Smooth muscle cell (in vitro differentiated cells): ENCODE data around the gene CD300LG. TPM values are rescaled to one million over a fixed set of nuclear protein-coding genes. Genes with fewer than 3 reads are reported as not detected.
"Not testable (repeated sequence)": the region's sequence is repeated elsewhere in the genome, so short reads cannot be mapped to it uniquely, and the experiment has no call there.

Source experiments
- DNase-seq: peaks from one replicate; lab custom pipeline; 2025; ENCODE audit not compliant: unreplicated experiment; lab: John Stamatoyannopoulos, UW
- H2AFZ ChIP-seq: fragments of 200-600 bp; sonication (generic); 2 replicates; pipeline ENCODE4 v1.6.0; 2016; ENCODE audit warnings: antibody characterized with exemption, low read depth, mild to moderate bottlenecking
- H3F3A ChIP-seq: fragments of 200-600 bp; sonication (generic); 2 replicates; pipeline ENCODE4 v1.6.0; 2017; ENCODE audit warnings: antibody characterized with exemption, low read depth
- H3K27ac ChIP-seq: fragments of 200-600 bp; sonication (generic); 2 replicates; pipeline ENCODE4 v1.5.1; 2016; ENCODE audit warnings: low read depth, mild to moderate bottlenecking
- H3K27me3 ChIP-seq: fragments of 200-600 bp; sonication (generic); 2 replicates; pipeline ENCODE4 v1.6.1; 2016; ENCODE audit warnings: low read depth, mild to moderate bottlenecking
- H3K36me3 ChIP-seq: fragments of 200-600 bp; sonication (generic); 2 replicates; pipeline ENCODE4 v1.5.1; 2016; ENCODE audit warnings: low read depth
- H3K4me1 ChIP-seq: fragments of 200-600 bp; sonication (generic); 2 replicates; pipeline ENCODE4 v1.5.1; 2016; ENCODE audit warnings: low read depth
- H3K4me2 ChIP-seq: fragments of 200-600 bp; sonication (generic); 2 replicates; pipeline ENCODE4 v1.6.0; 2016; ENCODE audit warnings: mild to moderate bottlenecking
- H3K4me3 ChIP-seq: fragments of 200-600 bp; sonication (generic); 2 replicates; pipeline ENCODE4 v1.5.1; 2016; ENCODE audit warnings: mild to moderate bottlenecking
- H3K79me2 ChIP-seq: fragments of 200-600 bp; sonication (generic); 2 replicates; pipeline ENCODE4 v1.6.0; 2016; ENCODE audit warnings: low read depth, mild to moderate bottlenecking
- H3K9ac ChIP-seq: fragments of 200-600 bp; sonication (generic); 2 replicates; pipeline ENCODE4 v1.6.0; 2016; ENCODE audit warnings: low read depth
- H3K9me3 ChIP-seq: fragments of 200-600 bp; sonication (generic); replicated peaks from 2 replicates; pipeline ENCODE4 v1.5.1; 2016; ENCODE audit warnings: low read depth
- H4K20me1 ChIP-seq: fragments of 200-600 bp; sonication (generic); 2 replicates; pipeline ENCODE4 v1.6.0; 2016; ENCODE audit warnings: low read depth
- WGBS: methylation state at CpG from one replicate; pipeline ENCODE4 v1.1.7; 2016; ENCODE audit warnings: low lambda C conversion rate; 5-methylcytosine and 5-hydroxymethylcytosine counted together
- polyA plus RNA-seq: library from polyadenylated mRNA; unstranded; fragments of >200 nt; fragmentation: Nextera tagmentation; extraction: Ambion mirVana; gene quantifications from 2 replicates; pipeline ENCODE4 v1.2.1, GENCODE V29; 2016
- total RNA-seq: library from RNA; depleted of rRNA; stranded (reverse); fragments of >200 nt; gene quantifications from 2 replicates; pipeline ENCODE4 v1.2.3, GENCODE V29; 2014
- TF ChIP-seq, protein P1 (sequence below): fragments of 200-600 bp; sonication (generic); IDR thresholded peaks from 2 replicates; pipeline ENCODE4 v1.5.1; 2017; ENCODE audit warnings: borderline replicate concordance, mild to moderate bottlenecking, antibody characterized with exemption; ENCODE audit not compliant: insufficient read depth, poor library complexity, severe bottlenecking

Gene CD300LG
- total and polyA plus RNA-seq, 2 experiments from 2014 or later, result not detected

DNA sequence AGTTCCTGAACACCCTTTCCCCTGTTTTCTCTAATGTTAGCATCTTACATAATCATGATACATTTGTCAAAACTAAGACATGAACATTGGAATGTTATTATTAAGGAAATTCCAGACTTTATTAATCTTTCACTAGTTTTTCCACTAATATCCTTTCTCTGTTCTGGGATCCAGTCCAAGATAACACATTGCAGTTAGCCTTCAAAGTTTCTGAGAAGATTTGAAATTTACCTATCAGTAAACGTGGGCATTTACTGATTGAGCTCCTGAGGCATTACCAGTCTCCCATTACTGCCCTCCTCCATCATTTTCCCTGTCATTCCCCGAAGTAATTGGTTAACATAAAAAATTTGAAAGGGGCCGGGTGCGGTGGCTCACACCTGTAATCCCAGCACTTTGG is 5.7 kb upstream of the CD300LG start:
- Histone ChIP-seq H3K4me3 (no peak overlapping the region), H3K9ac (no peak overlapping the region), H3K9me3 (no peaks in the 10 kb centered on the region), H3K4me2 (no peak overlapping the region), H2AFZ (no peak overlapping the region), H3K27ac (no peak overlapping the region), H3K4me1 (no peaks in the 10 kb centered on the region), H3K36me3 (no peaks in the 10 kb centered on the region), H4K20me1 (no peaks in the 10 kb centered on the region), H3K79me2 (no peaks in the 10 kb centered on the region), H3F3A (no peaks in the 10 kb centered on the region), H3K27me3 (no peaks in the 10 kb centered on the region)
- no peak for DNase-seq
- WGBS, result 91% methylated on average over 4 of the region's 4 CpGs
- TF ChIP-seq, protein P1, sequence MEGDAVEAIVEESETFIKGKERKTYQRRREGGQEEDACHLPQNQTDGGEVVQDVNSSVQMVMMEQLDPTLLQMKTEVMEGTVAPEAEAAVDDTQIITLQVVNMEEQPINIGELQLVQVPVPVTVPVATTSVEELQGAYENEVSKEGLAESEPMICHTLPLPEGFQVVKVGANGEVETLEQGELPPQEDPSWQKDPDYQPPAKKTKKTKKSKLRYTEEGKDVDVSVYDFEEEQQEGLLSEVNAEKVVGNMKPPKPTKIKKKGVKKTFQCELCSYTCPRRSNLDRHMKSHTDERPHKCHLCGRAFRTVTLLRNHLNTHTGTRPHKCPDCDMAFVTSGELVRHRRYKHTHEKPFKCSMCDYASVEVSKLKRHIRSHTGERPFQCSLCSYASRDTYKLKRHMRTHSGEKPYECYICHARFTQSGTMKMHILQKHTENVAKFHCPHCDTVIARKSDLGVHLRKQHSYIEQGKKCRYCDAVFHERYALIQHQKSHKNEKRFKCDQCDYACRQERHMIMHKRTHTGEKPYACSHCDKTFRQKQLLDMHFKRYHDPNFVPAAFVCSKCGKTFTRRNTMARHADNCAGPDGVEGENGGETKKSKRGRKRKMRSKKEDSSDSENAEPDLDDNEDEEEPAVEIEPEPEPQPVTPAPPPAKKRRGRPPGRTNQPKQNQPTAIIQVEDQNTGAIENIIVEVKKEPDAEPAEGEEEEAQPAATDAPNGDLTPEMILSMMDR, result no peak

DNA sequence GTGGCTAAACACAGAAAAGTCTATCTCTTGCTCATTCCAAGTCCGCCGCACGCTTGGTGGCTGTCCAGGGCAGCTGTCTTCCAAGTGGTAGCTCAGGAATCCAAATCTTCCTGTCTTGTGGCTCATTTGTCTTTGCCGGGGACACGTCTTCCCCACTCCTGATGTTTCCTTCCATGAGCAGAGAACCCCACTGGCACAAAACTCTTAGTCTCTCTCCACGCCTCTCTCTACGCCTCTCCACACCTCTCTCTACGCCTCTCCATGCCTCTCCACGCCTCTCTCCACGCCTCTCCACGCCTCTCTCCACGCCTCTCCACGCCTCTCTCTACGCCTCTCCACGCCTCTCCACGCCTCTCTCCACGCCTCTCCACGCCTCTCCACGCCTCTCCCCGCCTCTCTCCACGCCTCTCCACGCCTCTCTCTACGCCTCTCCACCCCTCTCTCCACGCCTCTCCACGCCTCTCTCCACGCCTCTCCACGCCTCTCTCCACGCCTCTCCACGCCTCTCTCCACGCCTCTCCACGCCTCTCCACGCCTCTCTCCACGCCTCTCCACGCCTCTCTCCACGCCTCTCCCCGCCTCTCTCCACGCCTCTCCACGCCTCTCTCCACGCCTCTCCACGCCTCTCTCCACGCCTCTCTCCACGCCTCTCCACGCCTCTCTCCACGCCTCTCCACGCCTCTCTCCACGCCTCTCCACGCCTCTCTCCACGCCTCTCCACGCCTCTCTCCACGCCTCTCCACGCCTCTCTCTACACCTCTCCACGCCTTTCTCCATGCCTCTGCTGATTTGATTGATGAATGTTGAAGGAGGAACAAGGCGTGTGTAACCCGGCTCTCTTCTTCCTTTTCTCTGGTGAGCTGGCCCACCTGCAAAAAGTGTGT is 4.6 kb upstream of the CD300LG start:
- not testable (repeated sequence) for H3K27ac ChIP-seq, H3K27me3 ChIP-seq, H3K4me3 ChIP-seq, H3F3A ChIP-seq, H3K9me3 ChIP-seq, H2AFZ ChIP-seq, H3K4me1 ChIP-seq, H4K20me1 ChIP-seq, DNase-seq, H3K9ac ChIP-seq, H3K36me3 ChIP-seq, H3K79me2 ChIP-seq, H3K4me2 ChIP-seq
- 85% methylated on average over 16 of the region's 54 CpGs for WGBS

DNA sequence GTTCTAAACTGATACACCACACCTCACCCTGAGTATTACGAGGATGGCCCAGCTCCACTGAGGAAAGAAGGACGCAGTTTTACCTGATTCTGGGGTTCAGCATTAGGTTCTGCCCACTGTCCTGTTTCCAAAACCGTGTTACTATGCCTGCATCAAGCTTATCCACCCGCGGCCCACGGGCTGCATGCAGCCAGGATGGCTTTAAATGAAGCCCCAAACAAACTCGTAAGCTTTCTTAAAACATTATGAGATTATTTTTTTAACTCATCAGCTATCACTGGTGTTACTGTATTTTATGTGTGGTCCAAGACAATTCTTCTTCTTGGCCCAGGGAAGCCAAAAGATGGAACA is 4.0 kb upstream of the CD300LG start:
- no peak overlapping the region for H3K27ac ChIP-seq
- TF ChIP-seq, protein P1, result no peak
- no peaks in the 10 kb centered on the region for H3K9me3 ChIP-seq
- H3K4me1 ChIP-seq, result no peaks in the 10 kb centered on the region
- H3K36me3 ChIP-seq, result no peaks in the 10 kb centered on the region
- no peak for DNase-seq
- no peaks in the 10 kb centered on the region for H3F3A ChIP-seq
- no peaks in the 10 kb centered on the region for H3K79me2 ChIP-seq
- no peak overlapping the region for H3K4me2 ChIP-seq
- H3K4me3 ChIP-seq, result no peak overlapping the region
- WGBS, result 86% methylated on average over 7 of the region's 7 CpGs
- no peak overlapping the region for H3K9ac ChIP-seq
- no peaks in the 10 kb centered on the region for H3K27me3 ChIP-seq
- H2AFZ ChIP-seq, result no peak overlapping the region
- no peaks in the 10 kb centered on the region for H4K20me1 ChIP-seq

DNA sequence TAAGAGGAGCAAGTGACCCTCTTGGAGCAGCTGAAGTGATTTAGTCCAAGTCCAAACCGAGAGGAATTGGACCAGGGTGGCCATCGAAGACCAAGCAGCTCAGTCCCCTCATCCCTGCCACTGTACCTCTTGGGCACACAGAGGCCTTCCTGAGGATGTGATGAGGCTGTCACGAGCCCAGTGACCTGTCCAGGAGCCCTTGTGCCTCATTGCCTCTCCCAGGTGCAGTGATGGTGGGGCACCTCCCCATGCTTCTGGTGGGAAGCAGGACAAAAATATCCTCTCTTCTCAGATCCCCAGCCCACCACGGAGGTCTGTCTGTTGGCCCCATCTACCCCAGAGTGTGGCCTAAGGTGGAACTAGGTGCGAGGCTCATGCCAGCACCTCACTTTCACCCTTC is 2.7 kb upstream of the CD300LG start:
- H3K27ac ChIP-seq, result no peak overlapping the region
- H4K20me1 ChIP-seq, result no peaks in the 10 kb centered on the region
- no peaks in the 10 kb centered on the region for H3F3A ChIP-seq
- no peaks in the 10 kb centered on the region for H3K4me1 ChIP-seq
- no peaks in the 10 kb centered on the region for H3K27me3 ChIP-seq
- no peak overlapping the region for H3K4me2 ChIP-seq
- no peaks in the 10 kb centered on the region for H3K9me3 ChIP-seq
- H3K79me2 ChIP-seq, result no peaks in the 10 kb centered on the region
- H3K4me3 ChIP-seq, result no peak overlapping the region
- H2AFZ ChIP-seq, result no peak overlapping the region
- DNase-seq, result no peak
- WGBS, result 90% methylated on average over 5 of the region's 5 CpGs
- no peaks in the 10 kb centered on the region for H3K36me3 ChIP-seq
- no peak overlapping the region for H3K9ac ChIP-seq
- TF ChIP-seq, protein P1, result no peak
